Cardiac muscle cell (in vitro differentiated cells and primary cell): ENCODE results near the gene CAMKMT. TPM values are rescaled to one million over a fixed set of nuclear protein-coding genes. Genes with fewer than 3 reads are reported as not detected.

Experiments used
- DNase-seq, 2 donors: peaks; one replicate each; pipeline versions ENCODE4 v3.0.0 to v3.0.0-alpha.2; 2010 to 2017; ENCODE audit warnings: low read depth in 1 of 2, low spot score in 1 of 2
- H3K27ac ChIP-seq: fragments of 200-600 bp; sonication (generic); 2 replicates; pipeline ENCODE4 v1.5.1; 2016
- H3K27me3 ChIP-seq: fragments of 200-600 bp; sonication (generic); 2 replicates; pipeline ENCODE4 v1.6.0; 2016; ENCODE audit warnings: control low read depth
- H3K36me3 ChIP-seq: fragments of 200-600 bp; sonication (generic); 2 replicates; pipeline ENCODE4 v1.5.1; 2016; ENCODE audit warnings: control low read depth
- H3K4me1 ChIP-seq: fragments of 200-600 bp; sonication (generic); 2 replicates; pipeline ENCODE4 v1.8.1; 2017; ENCODE audit warnings: low read depth, mild to moderate bottlenecking, mixed run types
- H3K4me3 ChIP-seq: fragments of 200-600 bp; sonication (generic); 2 replicates; pipeline ENCODE4 v1.5.1; 2016; ENCODE audit warnings: mild to moderate bottlenecking
- H3K9me3 ChIP-seq: fragments of 200-600 bp; sonication (generic); 2 replicates; pipeline ENCODE4 v1.5.1; 2017; ENCODE audit warnings: low read depth, mild to moderate bottlenecking, control low read depth
- polyA plus RNA-seq: library from polyadenylated mRNA; unstranded; fragments of >200 nt; fragmentation: Nextera tagmentation; extraction: Ambion mirVana; gene quantifications from 2 replicates; pipeline ENCODE4 v1.2.1, GENCODE V29; 2016
- total RNA-seq: library from RNA; depleted of rRNA; stranded (reverse); fragments of >200 nt; gene quantifications from 2 replicates; pipeline ENCODE4 v1.2.3, GENCODE V29; 2016
- TF ChIP-seq, protein P1 (sequence below): IDR thresholded peaks from 2 replicates; pipeline ENCODE4 v1.5.1; 2012; ENCODE audit warnings: low read depth, mild to moderate bottlenecking, low read length

CAMKMT gene
- total and polyA plus RNA-seq, 2 experiments from 2014 or later, result 16.9 to 20.6 TPM

DNA sequence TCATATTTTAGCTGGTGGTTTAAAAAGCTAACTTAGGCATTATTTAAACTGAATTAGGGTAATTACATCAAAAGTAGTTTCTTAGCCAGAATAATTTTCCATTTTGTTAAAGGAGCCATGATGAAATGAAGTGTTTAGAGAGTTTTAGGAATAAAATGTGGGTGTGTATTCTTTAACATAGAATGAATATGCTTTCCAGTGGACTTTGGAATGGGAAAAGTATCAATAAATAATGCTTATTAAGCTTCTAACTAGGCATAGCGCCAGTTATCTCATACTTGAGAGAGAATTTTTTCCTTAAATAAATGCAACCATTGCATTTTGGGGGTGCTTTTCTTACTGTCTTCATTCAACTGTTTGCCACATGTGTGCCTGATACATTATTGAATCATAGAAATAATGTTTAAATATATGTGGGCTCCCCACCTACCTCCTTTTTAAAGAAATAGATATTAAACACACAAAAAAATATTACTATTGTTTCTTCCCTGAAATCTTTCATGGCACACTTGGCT is 90.4 kb downstream of the CAMKMT start:
- no peak overlapping the region for H3K4me3 ChIP-seq
- H3K27me3 ChIP-seq, result no peaks in the 10 kb centered on the region
- H3K9me3 ChIP-seq, result no peaks in the 10 kb centered on the region
- TF ChIP-seq, protein P1, sequence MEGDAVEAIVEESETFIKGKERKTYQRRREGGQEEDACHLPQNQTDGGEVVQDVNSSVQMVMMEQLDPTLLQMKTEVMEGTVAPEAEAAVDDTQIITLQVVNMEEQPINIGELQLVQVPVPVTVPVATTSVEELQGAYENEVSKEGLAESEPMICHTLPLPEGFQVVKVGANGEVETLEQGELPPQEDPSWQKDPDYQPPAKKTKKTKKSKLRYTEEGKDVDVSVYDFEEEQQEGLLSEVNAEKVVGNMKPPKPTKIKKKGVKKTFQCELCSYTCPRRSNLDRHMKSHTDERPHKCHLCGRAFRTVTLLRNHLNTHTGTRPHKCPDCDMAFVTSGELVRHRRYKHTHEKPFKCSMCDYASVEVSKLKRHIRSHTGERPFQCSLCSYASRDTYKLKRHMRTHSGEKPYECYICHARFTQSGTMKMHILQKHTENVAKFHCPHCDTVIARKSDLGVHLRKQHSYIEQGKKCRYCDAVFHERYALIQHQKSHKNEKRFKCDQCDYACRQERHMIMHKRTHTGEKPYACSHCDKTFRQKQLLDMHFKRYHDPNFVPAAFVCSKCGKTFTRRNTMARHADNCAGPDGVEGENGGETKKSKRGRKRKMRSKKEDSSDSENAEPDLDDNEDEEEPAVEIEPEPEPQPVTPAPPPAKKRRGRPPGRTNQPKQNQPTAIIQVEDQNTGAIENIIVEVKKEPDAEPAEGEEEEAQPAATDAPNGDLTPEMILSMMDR, result no peak
- H3K36me3 ChIP-seq, result no peaks in the 10 kb centered on the region
- DNase-seq, result no peak
- H3K4me1 ChIP-seq, result no peaks in the 10 kb centered on the region
- no peak overlapping the region for H3K27ac ChIP-seq

DNA sequence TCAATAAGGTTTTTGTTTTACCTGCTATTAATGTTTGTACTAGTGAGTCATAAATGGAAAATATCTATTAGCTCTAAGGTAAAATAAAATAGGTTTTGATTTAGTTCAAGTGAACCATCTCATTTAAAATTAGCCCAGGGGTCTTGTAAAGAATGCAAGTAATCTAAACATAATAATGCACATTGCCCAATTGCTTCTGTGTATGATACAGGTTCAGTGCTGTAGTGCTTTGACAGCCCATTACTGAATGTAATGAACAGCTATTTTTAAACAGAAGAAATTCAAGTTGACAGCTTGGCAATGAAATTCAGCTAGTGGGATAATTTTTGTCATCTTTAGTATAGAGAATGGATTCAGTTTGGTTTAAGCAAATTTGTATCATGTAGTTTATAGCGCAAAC is 91.5 kb downstream of the CAMKMT start:
- no peaks in the 10 kb centered on the region for H3K27me3 ChIP-seq
- DNase-seq, result no peak
- H3K36me3 ChIP-seq, result no peaks in the 10 kb centered on the region
- no peaks in the 10 kb centered on the region for H3K4me1 ChIP-seq
- H3K9me3 ChIP-seq, result no peaks in the 10 kb centered on the region
- TF ChIP-seq, protein P1, result no peak
- H3K27ac ChIP-seq, result no peak overlapping the region
- H3K4me3 ChIP-seq, result no peak overlapping the region

DNA sequence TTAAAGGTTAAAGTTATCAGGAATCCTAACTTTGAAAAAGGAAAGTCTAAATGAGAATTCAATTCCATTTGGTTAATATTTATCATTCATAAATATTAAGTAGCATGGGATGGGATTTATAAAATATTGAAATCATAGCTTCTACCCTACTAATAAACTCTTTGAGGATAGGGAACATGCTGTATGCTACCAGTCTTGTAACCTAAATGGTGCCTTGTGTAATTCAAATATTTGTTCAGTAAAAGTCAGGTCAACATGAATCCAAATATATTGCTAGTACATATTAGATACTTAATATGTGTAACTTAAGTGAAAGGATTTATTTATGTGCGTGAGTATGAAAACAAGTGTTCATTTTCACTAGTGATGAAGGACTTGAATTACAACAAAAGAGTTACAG is 94.1 kb downstream of the CAMKMT start:
- DNase-seq, result no peak
- TF ChIP-seq, protein P1, result no peak
- no peak overlapping the region for H3K27ac ChIP-seq
- H3K4me3 ChIP-seq, result no peak overlapping the region
- H3K36me3 ChIP-seq, result no peaks in the 10 kb centered on the region
- H3K4me1 ChIP-seq, result peaks cover 7% of the 10 kb centered on the region
- H3K9me3 ChIP-seq, result no peaks in the 10 kb centered on the region
- no peaks in the 10 kb centered on the region for H3K27me3 ChIP-seq

DNA sequence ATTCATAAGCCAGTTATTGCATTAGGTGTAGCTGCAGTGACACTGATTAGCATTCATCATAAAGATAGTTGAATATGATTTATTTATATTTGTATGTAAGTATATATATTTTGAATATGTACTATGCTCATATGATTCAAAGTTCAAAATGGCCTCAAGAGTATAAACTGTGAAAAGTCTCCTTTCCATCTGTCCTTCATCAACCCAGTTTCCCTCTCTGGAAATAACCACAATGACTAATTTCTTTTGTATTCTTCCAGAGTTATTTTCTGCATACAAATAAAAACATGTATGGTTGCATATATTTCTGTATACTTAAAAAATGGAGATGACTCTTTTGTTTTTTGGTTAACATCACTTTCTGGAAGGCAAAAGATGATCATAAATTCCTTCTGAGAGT is 95.2 kb downstream of the CAMKMT start:
- no peak overlapping the region for H3K4me3 ChIP-seq
- no peaks in the 10 kb centered on the region for H3K9me3 ChIP-seq
- no peaks in the 10 kb centered on the region for H3K27me3 ChIP-seq
- H3K27ac ChIP-seq, result no peak overlapping the region
- TF ChIP-seq, protein P1, result no peak
- peaks cover 7% of the 10 kb centered on the region for H3K4me1 ChIP-seq
- DNase-seq, result no peak
- no peaks in the 10 kb centered on the region for H3K36me3 ChIP-seq

DNA sequence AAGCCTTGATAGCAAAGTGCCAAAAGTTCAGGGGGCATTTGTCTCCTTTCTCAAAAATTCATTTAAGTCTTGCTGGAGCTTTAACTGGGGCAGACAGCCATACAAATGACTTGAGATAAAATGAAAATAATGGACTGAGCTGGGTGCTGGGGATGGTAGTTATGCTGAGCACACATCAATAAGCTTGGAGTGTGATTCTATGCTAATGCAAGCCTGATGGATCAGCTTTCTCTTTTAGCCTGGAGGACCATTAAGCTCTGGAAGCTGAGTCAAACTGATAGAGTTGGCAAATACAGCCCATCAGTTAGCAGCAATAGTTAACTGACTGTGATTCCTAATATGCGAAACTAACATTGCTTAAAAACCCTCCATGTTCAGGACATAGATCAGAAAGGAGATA is 98.0 kb downstream of the CAMKMT start:
- Histone ChIP-seq H3K4me3 (no peak overlapping the region), H3K27ac (no peak overlapping the region), H3K9me3 (no peaks in the 10 kb centered on the region), H3K4me1 (peaks cover 7% of the 10 kb centered on the region), H3K27me3 (no peaks in the 10 kb centered on the region), H3K36me3 (no peaks in the 10 kb centered on the region)
- TF ChIP-seq, protein P1, result no peak
- DNase-seq, result peak in 1 of 2 donors; percentile 15
